Measurements from ENCODE around the gene SPAG9.

SPAG9 gene

DNA sequence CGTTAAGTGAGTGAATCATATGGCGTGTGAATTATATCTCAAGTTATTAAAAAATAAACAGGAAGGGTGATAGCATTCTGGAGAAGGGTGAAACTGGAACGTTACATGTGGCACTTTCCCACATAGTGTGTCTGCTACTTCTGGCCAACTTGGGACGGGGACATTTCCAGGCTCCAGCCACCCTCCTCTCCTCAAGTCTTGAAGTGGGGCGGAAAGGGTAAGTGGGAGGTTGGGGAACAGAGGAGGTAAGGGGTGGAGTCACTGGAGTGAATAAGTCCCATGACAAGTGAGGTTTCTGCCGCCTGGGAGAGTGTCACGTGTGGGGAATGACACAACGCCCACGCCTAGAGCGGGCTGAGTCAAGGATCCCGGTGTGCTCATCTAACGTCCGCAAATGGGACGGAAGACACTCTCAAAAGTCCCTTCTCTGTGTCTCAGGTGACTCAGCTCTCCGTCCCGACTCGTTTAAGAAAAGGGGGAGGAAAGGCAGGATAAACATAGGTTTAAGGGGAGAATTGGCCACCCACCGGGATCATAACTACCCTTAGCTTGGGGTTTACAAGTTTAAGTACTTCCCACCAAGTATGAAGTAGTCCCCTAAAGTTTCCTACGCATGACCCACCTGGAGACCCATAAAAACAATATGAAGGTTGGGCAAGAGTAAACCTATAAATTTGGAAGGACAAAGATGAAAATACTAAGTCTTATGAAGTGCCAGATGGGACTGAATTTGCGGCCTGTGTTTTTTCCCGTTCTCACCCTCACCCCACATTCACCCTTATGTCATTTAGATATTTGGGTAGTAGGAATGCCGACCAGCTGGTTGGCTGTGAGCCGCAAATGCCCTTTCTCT lies 1.2 kb upstream of the SPAG9 start (continued):
- TF ChIP-seq, protein P1, sequence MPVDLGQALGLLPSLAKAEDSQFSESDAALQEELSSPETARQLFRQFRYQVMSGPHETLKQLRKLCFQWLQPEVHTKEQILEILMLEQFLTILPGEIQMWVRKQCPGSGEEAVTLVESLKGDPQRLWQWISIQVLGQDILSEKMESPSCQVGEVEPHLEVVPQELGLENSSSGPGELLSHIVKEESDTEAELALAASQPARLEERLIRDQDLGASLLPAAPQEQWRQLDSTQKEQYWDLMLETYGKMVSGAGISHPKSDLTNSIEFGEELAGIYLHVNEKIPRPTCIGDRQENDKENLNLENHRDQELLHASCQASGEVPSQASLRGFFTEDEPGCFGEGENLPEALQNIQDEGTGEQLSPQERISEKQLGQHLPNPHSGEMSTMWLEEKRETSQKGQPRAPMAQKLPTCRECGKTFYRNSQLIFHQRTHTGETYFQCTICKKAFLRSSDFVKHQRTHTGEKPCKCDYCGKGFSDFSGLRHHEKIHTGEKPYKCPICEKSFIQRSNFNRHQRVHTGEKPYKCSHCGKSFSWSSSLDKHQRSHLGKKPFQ (tag by site-specific recombination; IDR thresholded peaks at IDR 0.05): peak; percentile 88
- TF ChIP-seq ZNF155 (tag by site-specific recombination; IDR thresholded peaks at IDR 0.05) (no peak), OSR2 (tag by site-specific recombination; IDR thresholded peaks at IDR 0.05) (no peak), ZSCAN16 (tag by site-specific recombination; IDR thresholded peaks at IDR 0.05) (no peak), ZNF404 (tag by site-specific recombination; IDR thresholded peaks at IDR 0.05) (no peak), REPIN1 (tag by site-specific recombination; IDR thresholded peaks at IDR 0.05; ENCODE audit: low read depth) (no peak), KLF8 (tag by site-specific recombination; IDR thresholded peaks at IDR 0.05) (peak; percentile 98)
- TF ChIP-seq, protein P2, sequence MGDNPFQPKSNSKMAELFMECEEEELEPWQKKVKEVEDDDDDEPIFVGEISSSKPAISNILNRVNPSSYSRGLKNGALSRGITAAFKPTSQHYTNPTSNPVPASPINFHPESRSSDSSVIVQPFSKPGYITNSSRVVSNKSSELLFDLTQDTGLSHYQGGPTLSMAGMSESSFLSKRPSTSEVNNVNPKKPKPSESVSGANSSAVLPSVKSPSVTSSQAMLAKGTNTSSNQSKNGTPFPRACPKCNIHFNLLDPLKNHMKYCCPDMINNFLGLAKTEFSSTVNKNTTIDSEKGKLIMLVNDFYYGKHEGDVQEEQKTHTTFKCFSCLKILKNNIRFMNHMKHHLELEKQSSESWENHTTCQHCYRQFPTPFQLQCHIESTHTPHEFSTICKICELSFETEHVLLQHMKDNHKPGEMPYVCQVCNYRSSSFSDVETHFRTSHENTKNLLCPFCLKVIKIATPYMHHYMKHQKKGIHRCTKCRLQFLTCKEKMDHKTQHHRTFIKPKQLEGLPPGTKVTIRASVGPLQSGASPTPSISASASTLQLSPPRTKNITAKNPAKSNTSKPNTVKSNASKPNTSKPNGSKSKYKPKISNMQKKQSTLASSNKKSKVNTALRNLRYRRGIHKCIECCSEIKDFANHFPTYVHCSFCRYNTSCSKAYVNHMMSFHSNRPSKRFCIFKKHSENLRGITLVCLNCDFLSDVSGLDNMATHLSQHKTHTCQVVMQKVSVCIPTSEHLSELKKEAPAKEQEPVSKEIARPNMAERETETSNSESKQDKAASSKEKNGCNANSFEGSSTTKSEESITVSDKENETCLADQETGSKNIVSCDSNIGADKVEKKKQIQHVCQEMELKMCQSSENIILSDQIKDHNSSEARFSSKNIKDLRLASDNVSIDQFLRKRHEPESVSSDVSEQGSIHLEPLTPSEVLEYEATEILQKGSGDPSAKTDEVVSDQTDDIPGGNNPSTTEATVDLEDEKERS (tag by site-specific recombination; IDR thresholded peaks at IDR 0.05): no peak

DNA sequence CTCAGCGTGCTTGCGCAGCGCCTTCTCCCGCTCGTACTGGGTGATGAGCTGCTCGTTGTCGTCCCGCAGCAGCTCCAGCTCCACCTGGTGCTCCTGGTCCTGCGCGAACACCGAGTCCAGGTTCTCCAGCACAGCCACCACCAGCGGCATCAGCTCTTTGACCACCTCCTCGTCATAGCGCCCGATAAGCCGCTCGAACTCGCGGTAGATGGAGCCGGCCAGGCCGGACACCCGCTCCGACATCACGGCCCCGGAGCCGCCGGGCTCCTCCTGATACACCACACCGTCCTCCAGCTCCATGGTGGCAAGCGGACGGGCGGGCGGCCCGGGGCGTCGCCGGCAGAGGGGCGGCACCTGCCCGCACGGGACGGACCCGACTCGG lies 320 bp downstream of the SPAG9 start:
- CTCF ChIA-PET: interaction anchor here (1.1 to 1.8 kb wide), 3 partner anchors 33 to 120 kb away, joined by 4 to 9 read pairs (median 4); partner anchors contain the start of gene NME1
- Histone ChIP-seq H3K27ac (ENCODE audit: extremely low read depth, low read depth, low read length) (peak overlapping the region; percentile 91), H3K4me3 (ENCODE audit: low read depth, low read length) (peak overlapping the region; percentile 96), H3K4me1 (ENCODE audit: control insufficient read depth, insufficient read depth, low read length) (peaks cover 14% of the 10 kb centered on the region), H3K9me3 (ENCODE audit: control insufficient read depth, insufficient read depth, low read depth, low read length) (no peaks in the 10 kb centered on the region), H3K36me3 (ENCODE audit: control insufficient read depth in 2 of 2, insufficient read depth in 1 of 2, low read length in 2 of 2) (no peaks in the 10 kb centered on the region; a peak in 1 of 3 replicates)
- POLR2A ChIA-PET: interaction anchor here (0.6 to 2.7 kb wide), 14 partner anchors 10 to 337 kb away, joined by 3 to 23 read pairs (median 4); partner anchors contain the start of genes NME1, NME2 and TOB1
- no peak for TF ChIP-seq ZNF157 (tag by site-specific recombination; IDR thresholded peaks at IDR 0.05)
- TF ChIP-seq KLF9 (tag by site-specific recombination; IDR thresholded peaks at IDR 0.05; ENCODE audit: low read depth): peak; percentile 37; the same call in 1 of the 2 replicates
- TF ChIP-seq ZFHX2 (tag by site-specific recombination; conservative IDR thresholded peaks at IDR 0.05): no peak; the same call in 1 of the 2 replicates
- no peak for TF ChIP-seq ZNF404 (tag by site-specific recombination; IDR thresholded peaks at IDR 0.05)
- peak; percentile 70; the same call in 1 of the 2 replicates for TF ChIP-seq ZNF394 (tag by site-specific recombination; IDR thresholded peaks at IDR 0.05; ENCODE audit: borderline replicate concordance)
- TF ChIP-seq, protein P3, sequence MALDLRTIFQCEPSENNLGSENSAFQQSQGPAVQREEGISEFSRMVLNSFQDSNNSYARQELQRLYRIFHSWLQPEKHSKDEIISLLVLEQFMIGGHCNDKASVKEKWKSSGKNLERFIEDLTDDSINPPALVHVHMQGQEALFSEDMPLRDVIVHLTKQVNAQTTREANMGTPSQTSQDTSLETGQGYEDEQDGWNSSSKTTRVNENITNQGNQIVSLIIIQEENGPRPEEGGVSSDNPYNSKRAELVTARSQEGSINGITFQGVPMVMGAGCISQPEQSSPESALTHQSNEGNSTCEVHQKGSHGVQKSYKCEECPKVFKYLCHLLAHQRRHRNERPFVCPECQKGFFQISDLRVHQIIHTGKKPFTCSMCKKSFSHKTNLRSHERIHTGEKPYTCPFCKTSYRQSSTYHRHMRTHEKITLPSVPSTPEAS (tag by site-specific recombination; IDR thresholded peaks at IDR 0.05): no peak
- TF ChIP-seq, protein P4, sequence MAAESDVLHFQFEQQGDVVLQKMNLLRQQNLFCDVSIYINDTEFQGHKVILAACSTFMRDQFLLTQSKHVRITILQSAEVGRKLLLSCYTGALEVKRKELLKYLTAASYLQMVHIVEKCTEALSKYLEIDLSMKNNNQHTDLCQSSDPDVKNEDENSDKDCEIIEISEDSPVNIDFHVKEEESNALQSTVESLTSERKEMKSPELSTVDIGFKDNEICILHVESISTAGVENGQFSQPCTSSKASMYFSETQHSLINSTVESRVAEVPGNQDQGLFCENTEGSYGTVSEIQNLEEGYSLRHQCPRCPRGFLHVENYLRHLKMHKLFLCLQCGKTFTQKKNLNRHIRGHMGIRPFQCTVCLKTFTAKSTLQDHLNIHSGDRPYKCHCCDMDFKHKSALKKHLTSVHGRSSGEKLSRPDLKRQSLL (tag by site-specific recombination; IDR thresholded peaks at IDR 0.05): peak; percentile 94
- TF ChIP-seq GFI1B (tag by site-specific recombination; IDR thresholded peaks at IDR 0.05): no peak
- TF ChIP-seq, protein P5, sequence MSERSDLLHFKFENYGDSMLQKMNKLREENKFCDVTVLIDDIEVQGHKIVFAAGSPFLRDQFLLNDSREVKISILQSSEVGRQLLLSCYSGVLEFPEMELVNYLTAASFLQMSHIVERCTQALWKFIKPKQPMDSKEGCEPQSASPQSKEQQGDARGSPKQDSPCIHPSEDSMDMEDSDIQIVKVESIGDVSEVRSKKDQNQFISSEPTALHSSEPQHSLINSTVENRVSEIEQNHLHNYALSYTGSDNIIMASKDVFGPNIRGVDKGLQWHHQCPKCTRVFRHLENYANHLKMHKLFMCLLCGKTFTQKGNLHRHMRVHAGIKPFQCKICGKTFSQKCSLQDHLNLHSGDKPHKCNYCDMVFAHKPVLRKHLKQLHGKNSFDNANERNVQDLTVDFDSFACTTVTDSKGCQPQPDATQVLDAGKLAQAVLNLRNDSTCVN (tag by site-specific recombination; optimal IDR thresholded peaks at IDR 0.05): peak; percentile 88
- peak; percentile 60; the same call in 1 of the 2 replicates for TF ChIP-seq ZBTB17 (tag by site-specific recombination; IDR thresholded peaks at IDR 0.05)
- TF ChIP-seq HOXD13 (CRISPR knock-in tag; IDR thresholded peaks at IDR 0.05; ENCODE audit: borderline replicate concordance): no peak
- TF ChIP-seq EGR2 (tag by site-specific recombination; IDR thresholded peaks at IDR 0.05; ENCODE audit: low read depth): peak; percentile 18; the same call in 1 of the 2 replicates
- TF ChIP-seq, protein P6, sequence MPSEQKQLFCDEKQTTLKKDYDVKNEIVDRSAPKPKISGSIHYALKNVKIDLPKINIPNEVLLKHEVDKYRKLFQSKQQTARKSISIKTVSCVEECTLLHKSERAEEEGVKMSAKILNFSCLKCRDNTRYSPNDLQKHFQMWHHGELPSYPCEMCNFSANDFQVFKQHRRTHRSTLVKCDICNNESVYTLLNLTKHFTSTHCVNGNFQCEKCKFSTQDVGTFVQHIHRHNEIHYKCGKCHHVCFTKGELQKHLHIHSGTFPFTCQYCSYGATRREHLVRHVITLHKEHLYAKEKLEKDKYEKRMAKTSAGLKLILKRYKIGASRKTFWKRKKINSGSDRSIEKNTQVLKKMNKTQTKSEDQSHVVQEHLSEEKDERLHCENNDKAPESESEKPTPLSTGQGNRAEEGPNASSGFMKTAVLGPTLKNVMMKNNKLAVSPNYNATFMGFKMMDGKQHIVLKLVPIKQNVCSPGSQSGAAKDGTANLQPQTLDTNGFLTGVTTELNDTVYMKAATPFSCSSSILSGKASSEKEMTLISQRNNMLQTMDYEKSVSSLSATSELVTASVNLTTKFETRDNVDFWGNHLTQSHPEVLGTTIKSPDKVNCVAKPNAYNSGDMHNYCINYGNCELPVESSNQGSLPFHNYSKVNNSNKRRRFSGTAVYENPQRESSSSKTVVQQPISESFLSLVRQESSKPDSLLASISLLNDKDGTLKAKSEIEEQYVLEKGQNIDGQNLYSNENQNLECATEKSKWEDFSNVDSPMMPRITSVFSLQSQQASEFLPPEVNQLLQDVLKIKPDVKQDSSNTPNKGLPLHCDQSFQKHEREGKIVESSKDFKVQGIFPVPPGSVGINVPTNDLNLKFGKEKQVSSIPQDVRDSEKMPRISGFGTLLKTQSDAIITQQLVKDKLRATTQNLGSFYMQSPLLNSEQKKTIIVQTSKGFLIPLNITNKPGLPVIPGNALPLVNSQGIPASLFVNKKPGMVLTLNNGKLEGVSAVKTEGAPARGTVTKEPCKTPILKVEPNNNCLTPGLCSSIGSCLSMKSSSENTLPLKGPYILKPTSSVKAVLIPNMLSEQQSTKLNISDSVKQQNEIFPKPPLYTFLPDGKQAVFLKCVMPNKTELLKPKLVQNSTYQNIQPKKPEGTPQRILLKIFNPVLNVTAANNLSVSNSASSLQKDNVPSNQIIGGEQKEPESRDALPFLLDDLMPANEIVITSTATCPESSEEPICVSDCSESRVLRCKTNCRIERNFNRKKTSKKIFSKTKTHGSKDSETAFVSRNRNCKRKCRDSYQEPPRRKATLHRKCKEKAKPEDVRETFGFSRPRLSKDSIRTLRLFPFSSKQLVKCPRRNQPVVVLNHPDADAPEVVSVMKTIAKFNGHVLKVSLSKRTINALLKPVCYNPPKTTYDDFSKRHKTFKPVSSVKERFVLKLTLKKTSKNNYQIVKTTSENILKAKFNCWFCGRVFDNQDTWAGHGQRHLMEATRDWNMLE (tag by site-specific recombination; conservative IDR thresholded peaks at IDR 0.05; ENCODE audit: low read depth): no peak
